ENCODE data around the gene ZNF343. TPM values are rescaled to one million over a fixed set of nuclear protein-coding genes. Genes with fewer than 3 reads are reported as not detected.

The ZNF343 gene
- total RNA-seq, 2 experiments from 2014 or later = 10.8 to 12.4 TPM

DNA sequence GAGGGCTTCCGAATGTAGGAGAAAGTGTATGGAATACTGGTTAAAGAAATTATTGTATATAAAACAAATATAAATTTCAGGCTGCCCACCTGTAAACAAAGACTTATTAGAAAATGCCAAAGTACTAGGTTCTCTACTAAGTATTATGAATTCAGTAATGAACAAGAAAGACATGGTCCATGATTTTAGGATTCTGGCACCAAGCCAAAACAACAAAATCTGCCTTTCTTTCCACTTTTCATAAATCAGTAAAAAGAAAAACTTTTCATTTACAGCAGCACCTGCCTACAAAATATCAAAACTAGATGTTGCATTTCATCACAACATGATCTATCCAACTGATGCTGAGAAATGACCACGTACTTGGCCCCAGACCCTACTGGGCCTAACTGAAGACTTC is 23.6 kb downstream of the ZNF343 start:
- ChIA-PET CTCF (no interaction called here), POLR2A (no interaction called here)

- POLR2A ChIA-PET = no interaction called here
- CTCF ChIA-PET = no interaction called here
These were observed 25.2 kb downstream of the ZNF343 start for GRCh38 chr20:2483504-2483903.

DNA sequence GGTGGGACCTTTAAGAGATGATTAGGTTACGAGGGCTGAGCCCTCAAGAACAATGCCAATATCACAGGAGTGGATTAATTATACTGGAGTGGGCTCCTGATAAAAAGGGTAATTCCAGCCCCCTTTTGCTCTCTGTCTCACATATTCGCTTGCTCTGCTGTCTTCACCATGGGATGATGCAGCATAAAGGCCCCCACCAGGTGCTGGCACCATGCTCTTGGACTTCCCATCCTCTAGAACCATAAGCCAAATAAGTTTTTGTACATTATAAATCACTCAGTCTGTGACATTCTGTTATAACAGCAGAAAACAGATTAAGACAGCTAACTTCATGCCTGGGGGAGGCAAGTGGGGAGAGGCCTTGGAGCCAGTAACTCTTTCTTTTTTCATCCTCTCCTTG is 28.3 kb downstream of the ZNF343 start:
- POLR2A ChIA-PET = no interaction called here
- CTCF ChIA-PET = interaction anchor here (0.9 kb wide), 1 partner anchor 41 kb away, joined by 3 read pairs; no protein-coding TSS in a partner anchor

GRCh38 chr20:2476742-2477615 is 31.7 kb downstream of the ZNF343 start:
- ChIA-PET POLR2A (no interaction called here), CTCF (no interaction called here)

- CTCF ChIA-PET = no interaction called here
- POLR2A ChIA-PET = no interaction called here
These were observed 32.6 kb downstream of the ZNF343 start for GRCh38 chr20:2475850-2476741.

DNA sequence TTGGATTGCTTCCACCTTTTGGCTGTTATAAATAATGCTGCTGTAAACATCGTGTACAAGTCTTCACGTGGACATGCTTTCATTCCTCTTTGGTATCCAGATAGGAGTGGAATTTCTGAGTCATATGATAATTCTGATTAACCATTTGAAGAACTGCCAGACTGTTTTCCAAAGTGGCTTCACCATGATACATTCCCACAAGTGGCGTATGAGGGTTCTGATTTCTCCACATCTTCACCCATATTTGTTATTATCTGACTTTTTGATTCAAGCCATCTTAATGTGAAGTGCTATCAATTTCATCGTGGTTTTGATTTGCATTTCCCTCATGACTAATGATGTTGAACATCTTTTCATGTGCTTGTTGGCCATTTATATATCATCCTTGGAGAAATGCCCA is 35.2 kb downstream of the ZNF343 start:
- POLR2A ChIA-PET = no interaction called here
- CTCF ChIA-PET = no interaction called here

- POLR2A ChIA-PET = interaction anchor here (0.6 to 3.2 kb wide), 7 partner anchors 9 to 194 kb away, joined by 3 to 14 read pairs (median 6); partner anchors contain the start of genes IDH3B and NOP56
- CTCF ChIA-PET = interaction anchor here (0.9 to 1.8 kb wide), 6 partner anchors 12 to 263 kb away, joined by 3 to 7 read pairs (median 3); partner anchors contain the start of genes NOP56 and ZNF343
These were observed 38.1 kb downstream of the ZNF343 start, which contains the start of gene SNRPB for GRCh38 chr20:2470423-2471193. TSS of gene SNRPB (minus strand) at chr20:2470789. CDS start at chr20:2470690, 99 bp downstream.

DNA sequence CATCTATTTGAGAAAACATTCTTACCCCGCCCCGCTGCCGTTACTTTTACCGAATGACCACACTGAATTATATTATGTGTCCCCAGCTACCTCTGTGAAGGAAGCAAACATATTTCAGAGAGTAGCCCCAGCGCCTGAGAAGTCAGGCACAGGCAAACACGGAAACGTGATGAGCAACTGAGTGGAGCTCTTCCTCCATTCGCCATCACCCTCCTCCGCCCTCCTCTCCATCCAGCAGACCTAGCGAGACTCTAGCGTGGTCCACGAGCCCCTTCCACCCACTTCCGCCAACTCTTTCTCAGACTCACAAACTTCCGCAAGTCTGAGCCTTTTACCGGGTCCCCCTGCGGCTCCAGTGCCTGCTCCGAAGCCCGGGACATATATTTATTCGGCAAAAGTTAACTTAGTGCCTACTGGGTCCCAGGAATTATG is 38.7 kb downstream of the ZNF343 start:
- CTCF ChIA-PET = interaction anchor here (1.0 to 1.8 kb wide), 5 partner anchors 16 to 263 kb away, joined by 3 to 7 read pairs (median 3); partner anchors contain the start of genes NOP56 and ZNF343

DNA sequence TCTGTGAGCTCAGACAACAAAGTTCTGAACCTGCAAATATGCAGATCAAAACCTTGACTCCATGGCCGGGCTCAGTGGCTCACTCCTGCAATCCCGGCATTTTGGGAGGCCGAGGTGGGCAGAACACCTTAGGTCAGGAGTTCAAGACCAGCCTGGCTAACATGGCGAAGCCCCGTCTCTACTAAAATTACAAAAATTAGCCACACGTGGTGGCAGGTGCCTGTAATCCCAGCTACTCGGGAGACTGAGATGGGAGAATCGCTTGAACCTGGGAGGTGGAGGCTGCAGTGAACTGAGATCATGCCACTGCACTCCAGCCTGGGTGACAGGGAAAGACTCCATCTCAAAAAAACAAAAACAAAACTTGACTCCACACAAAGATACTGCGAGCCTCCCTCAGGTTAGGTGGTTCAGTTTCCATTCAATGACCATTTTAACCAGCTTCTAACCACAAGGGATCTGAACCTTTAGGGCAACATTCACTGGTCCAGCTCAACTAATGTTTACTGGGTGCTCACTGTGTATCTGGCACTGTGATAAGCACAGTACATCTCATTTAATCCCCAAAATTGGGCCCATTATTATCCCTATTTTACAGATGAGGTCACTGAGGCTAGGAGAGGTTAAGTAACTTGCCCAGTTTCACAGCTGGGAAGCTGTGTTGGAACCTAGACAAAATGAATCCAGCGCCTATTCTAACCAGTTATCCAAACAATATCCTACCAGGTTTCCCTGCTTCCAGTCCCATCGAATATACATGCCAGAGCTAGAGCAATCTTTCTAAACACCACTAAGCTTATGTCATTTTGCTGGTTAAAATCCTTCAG is 39.9 kb downstream of the ZNF343 start:
- CTCF ChIA-PET = interaction anchor here (1.1 to 1.5 kb wide), 2 partner anchors 15 to 17 kb away, joined by 3 to 4 read pairs; no protein-coding TSS in a partner anchor
- POLR2A ChIA-PET = interaction anchor here (0.8 to 3.2 kb wide), 3 partner anchors 8 to 184 kb away, joined by 3 to 14 read pairs (median 7); partner anchors contain the start of gene NOP56

More for the DNA sequence above, 38.7 kb downstream of the ZNF343 start:
- POLR2A ChIA-PET = interaction anchor here (0.6 to 3.2 kb wide), 6 partner anchors 9 to 195 kb away, joined by 3 to 14 read pairs (median 6); partner anchors contain the start of gene NOP56

DNA sequence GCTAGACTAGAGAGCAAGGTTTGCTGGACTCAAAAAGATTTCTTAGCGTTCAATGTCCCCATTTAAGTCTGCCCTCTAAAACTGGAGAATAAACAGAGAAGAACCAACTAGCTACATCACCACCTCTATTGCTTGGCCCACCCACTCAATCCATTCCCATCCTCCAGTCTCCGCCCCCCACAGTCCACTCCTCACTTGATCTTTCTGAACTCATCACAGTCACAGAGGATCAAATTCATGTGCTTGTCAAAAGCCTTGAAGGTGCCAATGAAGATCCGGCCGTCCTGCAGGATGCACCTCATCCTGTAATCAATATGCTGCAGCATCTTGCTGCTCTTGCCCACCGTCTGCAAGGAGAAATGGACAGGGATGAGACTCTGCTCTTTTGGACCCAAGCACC is 41.3 kb downstream of the ZNF343 start:
- CTCF ChIA-PET = interaction anchor here (0.7 kb wide), 1 partner anchor 53 kb away, joined by 3 read pairs; no protein-coding TSS in a partner anchor
- POLR2A ChIA-PET = interaction anchor here (0.5 to 1.1 kb wide), 2 partner anchors 11 to 90 kb away, joined by 3 to 5 read pairs; no protein-coding TSS in a partner anchor

DNA sequence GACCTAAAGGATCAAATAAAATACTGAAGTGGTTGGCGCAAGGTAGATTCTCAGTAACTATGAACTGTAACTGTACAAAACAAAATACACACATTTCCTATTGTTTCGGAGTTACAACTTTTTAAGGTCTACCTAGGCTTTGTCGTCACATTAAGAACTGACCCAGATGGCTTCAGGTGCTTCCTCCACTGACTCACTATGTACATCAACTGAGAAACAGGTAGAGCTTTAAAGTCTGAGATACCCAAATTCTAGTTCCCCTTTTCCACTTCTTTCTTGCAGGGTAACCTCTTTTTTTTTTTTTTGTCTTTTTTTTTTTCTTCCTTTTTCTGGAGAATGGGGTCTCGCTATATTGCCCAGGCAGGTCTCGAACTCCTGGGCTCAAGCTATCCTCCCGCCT is 43.6 kb downstream of the ZNF343 start:
- POLR2A ChIA-PET = interaction anchor here (0.5 to 0.6 kb wide), 3 partner anchors 10 to 76 kb away, joined by 3 to 5 read pairs (median 3); no protein-coding TSS in a partner anchor
- CTCF ChIA-PET = interaction anchor here (0.6 kb wide), 1 partner anchor 8 kb away, joined by 3 read pairs; no protein-coding TSS in a partner anchor

GRCh38 chr20:2463616-2464365 is 44.9 kb downstream of the ZNF343 start:
- ChIA-PET CTCF (no interaction called here), POLR2A (interaction anchor here (1.1 kb wide), 1 partner anchor 10 kb away, joined by 4 read pairs; no protein-coding TSS in a partner anchor)

- ChIA-PET CTCF (no interaction called here), POLR2A (interaction anchor here (1.1 kb wide), 1 partner anchor 9 kb away, joined by 4 read pairs; no protein-coding TSS in a partner anchor)
These were observed 46.2 kb downstream of the ZNF343 start for GRCh38 chr20:2462484-2462883.

DNA sequence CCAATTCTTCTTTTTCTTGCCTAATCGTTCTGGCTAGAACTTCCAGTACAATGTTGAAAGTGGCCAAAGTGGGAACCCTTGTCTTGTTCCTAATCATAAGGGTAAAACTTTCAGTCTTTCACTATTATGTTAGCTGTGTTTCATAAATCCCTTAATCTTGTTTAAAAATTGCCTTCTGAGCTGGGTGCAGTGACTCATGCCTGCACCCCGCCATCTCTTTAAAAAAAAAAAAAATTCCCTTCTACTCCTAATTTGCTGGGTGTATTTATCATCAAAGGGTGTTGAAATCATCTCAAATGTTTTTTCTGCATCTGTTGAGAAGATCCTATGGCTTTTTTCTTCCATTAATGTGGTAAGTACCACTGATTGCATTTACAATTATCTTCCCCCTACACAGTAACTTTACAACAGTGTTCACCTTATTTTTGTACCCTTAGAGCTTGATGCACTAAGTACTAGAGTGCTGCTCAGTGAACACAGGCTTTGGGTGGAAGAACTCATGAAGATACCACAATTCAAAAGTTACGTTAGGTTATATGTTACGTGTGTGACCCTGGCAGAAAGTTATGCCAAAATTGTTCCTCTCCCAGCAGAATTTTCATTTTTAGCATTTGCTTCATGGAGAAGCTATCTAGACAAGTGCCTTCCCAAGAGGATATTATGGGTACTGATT is 47.8 kb downstream of the ZNF343 start:
- ChIA-PET POLR2A (interaction anchor here (0.7 to 1.9 kb wide), 2 partner anchors 9 to 1310 kb away, joined by 4 to 7 read pairs; partner anchors contain the start of gene SNRPB), CTCF (no interaction called here)

DNA sequence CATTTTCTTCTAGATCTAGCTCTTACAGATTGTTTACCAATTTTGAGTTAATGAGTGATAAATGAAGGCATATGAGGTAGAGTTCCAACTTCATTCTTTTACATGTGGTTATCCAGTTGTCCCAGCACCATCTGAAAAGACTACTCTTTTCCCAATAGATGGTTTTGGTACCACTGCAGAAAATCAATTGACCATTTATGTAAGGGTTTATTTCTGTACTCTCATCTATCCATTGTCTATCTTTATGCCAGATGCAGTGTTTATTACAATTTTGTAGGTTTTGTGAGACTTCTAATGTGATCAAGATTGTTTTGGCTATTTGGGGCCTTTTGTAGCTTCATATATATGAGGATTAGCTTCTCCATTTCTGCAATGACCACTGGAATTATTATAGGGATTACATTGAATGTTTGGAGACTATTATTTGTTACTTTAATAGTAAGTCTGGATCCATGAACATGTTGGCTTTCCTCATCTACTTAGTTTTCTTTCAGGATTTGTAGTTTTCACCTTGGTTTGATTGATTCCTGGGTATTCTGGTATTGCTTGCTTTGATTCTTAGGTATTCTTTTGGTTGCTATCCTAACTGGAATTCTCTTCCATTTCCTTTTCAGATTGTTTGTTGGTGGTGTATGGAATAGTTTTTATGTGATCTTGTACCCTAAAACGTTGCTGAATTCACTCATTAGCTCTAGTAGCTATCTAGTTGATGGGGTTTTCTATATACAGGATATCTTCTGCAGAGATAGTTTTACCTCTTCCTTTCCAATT is 48.5 kb downstream of the ZNF343 start:
- CTCF ChIA-PET = interaction anchor here (0.6 kb wide), 1 partner anchor 107 kb away, joined by 3 read pairs; no protein-coding TSS in a partner anchor
- POLR2A ChIA-PET = interaction anchor here (1.9 kb wide), 1 partner anchor 10 kb away, joined by 7 read pairs; the partner anchor contains the start of gene SNRPB
